ENCODE results near the gene DIP2B.

The DIP2B gene

GRCh38 chr12:50778663-50779590, 274.1 kb downstream of the DIP2B start:
- no peak for DNase-seq

DNA sequence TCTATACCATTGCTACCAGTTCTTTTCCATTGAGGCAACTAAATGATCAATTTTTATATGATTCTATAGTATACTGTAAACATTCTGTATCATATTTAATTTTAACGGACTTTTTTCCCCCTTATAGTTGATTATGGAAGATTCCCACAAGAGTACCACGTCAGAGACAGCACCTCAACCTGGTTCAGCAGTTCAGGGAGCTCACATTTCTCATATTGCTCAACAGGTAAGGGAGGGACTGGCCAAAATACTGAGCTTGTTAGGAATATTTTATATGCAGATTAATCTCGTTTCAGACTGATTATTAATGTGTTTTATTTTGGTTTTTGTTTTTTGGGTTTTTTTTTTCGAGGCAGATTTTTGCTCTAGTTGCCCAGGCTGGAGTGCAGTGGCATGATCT, 275.2 kb downstream of the DIP2B start:
- DNase-seq: no peak

- no peak for DNase-seq
Observed at GRCh38 chr12:50784501-50784900, 279.7 kb downstream of the DIP2B start.

DNA sequence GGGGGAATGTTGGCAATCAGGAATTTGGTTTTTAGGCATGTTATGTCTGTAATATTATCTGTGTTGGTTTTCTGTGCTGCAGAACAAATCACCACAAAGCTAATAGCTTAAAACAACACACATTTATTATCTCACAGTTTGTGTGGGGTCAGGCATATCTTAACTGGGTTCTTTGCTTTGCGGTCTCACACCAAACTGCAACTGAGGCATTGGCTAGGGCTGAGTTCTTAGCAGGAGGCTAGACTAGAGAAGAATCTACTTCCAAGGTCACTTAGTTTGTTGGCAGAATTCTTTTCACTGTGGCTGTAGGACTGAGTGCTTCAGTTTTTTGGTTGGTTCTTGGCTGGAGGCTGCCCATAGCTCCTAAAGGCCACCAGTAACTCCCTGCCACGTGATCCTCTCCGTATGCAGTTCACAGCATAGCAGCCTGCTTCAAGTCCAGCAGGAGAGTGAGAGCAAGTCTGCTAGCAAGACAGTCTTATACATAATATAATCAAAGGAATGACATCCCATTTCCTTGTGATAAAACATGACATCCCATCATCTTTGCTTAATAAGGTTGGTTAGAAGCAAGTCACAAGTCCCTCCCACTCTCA, 280.7 kb downstream of the DIP2B start:
- DNase-seq: no peak

DNA sequence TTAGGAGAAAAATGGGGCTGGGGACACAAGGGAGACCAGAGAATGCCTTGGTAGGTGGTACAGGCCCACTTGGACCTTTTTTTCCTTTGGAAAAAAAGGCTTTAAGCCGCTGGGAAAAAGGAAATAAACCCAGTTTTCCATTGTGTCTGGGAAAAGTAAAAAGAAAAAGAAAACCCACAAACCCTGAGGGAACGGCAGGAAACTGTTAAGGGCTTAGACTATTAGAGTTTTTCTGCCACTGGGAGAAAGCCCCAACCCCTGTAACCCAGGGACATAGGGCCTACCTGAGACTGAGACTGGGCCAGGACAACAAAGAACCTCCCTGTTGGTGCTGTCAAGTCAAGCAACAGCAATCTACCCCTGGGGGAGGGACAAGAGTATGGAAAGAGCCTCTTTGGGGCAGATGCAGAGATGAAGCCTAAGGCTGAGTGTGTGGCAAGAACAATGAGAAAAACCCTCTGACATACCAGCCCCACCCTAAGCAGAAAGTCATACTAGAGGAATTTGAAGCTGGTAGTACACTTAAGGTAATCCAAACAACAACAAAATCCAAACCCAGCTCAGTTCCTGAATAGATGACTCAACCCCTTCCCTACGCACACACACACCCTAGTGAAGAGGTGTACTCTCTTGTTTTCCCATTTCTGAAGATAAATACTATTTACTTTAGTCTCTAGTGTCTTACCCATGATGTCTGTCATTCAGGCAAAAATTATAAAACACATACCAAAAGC, 281.9 kb downstream of the DIP2B start:
- DNase-seq: no peak

GRCh38 chr12:50787618-50788017, 282.8 kb downstream of the DIP2B start:
- DNase-seq: no peak

GRCh38 chr12:50788561-50788960, 283.8 kb downstream of the DIP2B start:
- no peak for DNase-seq

GRCh38 chr12:50790081-50790480, 285.3 kb downstream of the DIP2B start:
- no peak for DNase-seq
